Measurements from ENCODE around the gene KMT2C. TPM values are rescaled to one million over a fixed set of nuclear protein-coding genes. Genes with fewer than 3 reads are reported as not detected.

KMT2C gene
- total RNA-seq: 187 TPM

GRCh38 chr7:152435384-152436110, at the start of gene KMT2C:
Gene KMT2C, minus strand, starts transcription at chr7:152436003. Its CDS starts 217 bp downstream, at chr7:152435786.

Small RNA genes lying within 50 kb of the gene (small RNA-seq; reads per million reads assigned to genes)
- gene AC104692.1 (ENCODE audit: low replicate concordance): not detected
- gene AC104692.2 (ENCODE audit: low replicate concordance): not detected
- gene RF00019 (ENCODE audit: low replicate concordance): not detected

Other genes starting within 250 kb of the KMT2C start
- 6.9 TPM for gene XRCC2, start 240.1 kb upstream of the KMT2C start, total RNA-seq